Measurements from ENCODE around the gene NAA16.
"Not testable (repeated sequence)": the region's sequence is repeated elsewhere in the genome, so short reads cannot be mapped to it uniquely, and the experiment has no call there.

Gene NAA16

GRCh38 chr13:41306271-41307145, 4.6 kb upstream of the NAA16 start:
- DNase-seq: no peak

GRCh38 chr13:41307884-41308640, 3.0 kb upstream of the NAA16 start:
- DNase-seq: no peak

GRCh38 chr13:41311406-41312175, 524 bp downstream of the NAA16 start:
- no peak for DNase-seq

- DNase-seq: peak in 1 of 2 experiments; percentile 26
Measured at GRCh38 chr13:41312176-41312500, 1.1 kb downstream of the NAA16 start.

GRCh38 chr13:41313117-41313516, 2.0 kb downstream of the NAA16 start:
- no peak for DNase-seq

- no peak for DNase-seq
Measured at GRCh38 chr13:41313659-41314197, 2.7 kb downstream of the NAA16 start.

GRCh38 chr13:41315443-41316047, 4.5 kb downstream of the NAA16 start:
- no peak for DNase-seq

- DNase-seq: no peak
Measured at GRCh38 chr13:41317243-41317642, 6.2 kb downstream of the NAA16 start.

GRCh38 chr13:41325752-41326151, 14.7 kb downstream of the NAA16 start:
- DNase-seq: no peak

GRCh38 chr13:41326661-41327060, 15.6 kb downstream of the NAA16 start:
- no peak for DNase-seq

GRCh38 chr13:41327994-41328790, 17.1 kb downstream of the NAA16 start:
- DNase-seq: no peak

GRCh38 chr13:41332829-41333228, 21.8 kb downstream of the NAA16 start:
- no peak for DNase-seq

- DNase-seq: no peak
Measured at GRCh38 chr13:41334810-41335209, 23.7 kb downstream of the NAA16 start.

- no peak for DNase-seq
Measured at GRCh38 chr13:41344358-41344757, 33.3 kb downstream of the NAA16 start.

- no peak for DNase-seq
Measured at GRCh38 chr13:41345165-41345913, 34.3 kb downstream of the NAA16 start.

GRCh38 chr13:41345914-41346589, 35.0 kb downstream of the NAA16 start:
- DNase-seq: no peak

GRCh38 chr13:41352935-41353840, 42.1 kb downstream of the NAA16 start:
- peak in 1 of 2 experiments; percentile 54 for DNase-seq

GRCh38 chr13:41354416-41354815, 43.3 kb downstream of the NAA16 start:
- DNase-seq: no peak

- not testable (repeated sequence) for DNase-seq
Measured at GRCh38 chr13:41356385-41356648, 45.2 kb downstream of the NAA16 start.

GRCh38 chr13:41356786-41357185, 45.7 kb downstream of the NAA16 start:
- no peak for DNase-seq
